HEK293 (cell line): ENCODE results near the gene PHF10.

Experiments used
- KLF16 ChIP-seq: fragments of 450-650 bp; formaldehyde crosslinking; IDR thresholded peaks from 2 replicates; pipeline ENCODE4 v1.5.1; 2017; ENCODE audit warnings: missing biosample characterization, missing genetic modification characterization
- PATZ1 ChIP-seq: fragments of 450-650 bp; formaldehyde crosslinking; IDR thresholded peaks from 2 replicates; pipeline ENCODE4 v1.5.1; 2016; ENCODE audit warnings: missing biosample characterization, missing genetic modification characterization
- RBAK ChIP-seq: fragments of 450-650 bp; formaldehyde crosslinking; IDR thresholded peaks from 2 replicates; pipeline ENCODE4 v1.5.1; 2016; ENCODE audit warnings: missing biosample characterization, missing genetic modification characterization
- SCRT1 ChIP-seq: fragments of 450-650 bp; formaldehyde crosslinking; IDR thresholded peaks from 2 replicates; pipeline ENCODE4 v1.5.1; 2016; ENCODE audit warnings: missing biosample characterization, missing genetic modification characterization, borderline replicate concordance
- ZBTB10 ChIP-seq: fragments of 450-650 bp; formaldehyde crosslinking; IDR thresholded peaks from 2 replicates; pipeline ENCODE4 v1.5.1; 2016; ENCODE audit warnings: missing biosample characterization, missing genetic modification characterization
- ZBTB48 ChIP-seq: fragments of 450-650 bp; formaldehyde crosslinking; IDR thresholded peaks from 2 replicates; pipeline ENCODE4 v1.5.1; 2016; ENCODE audit warnings: missing biosample characterization, missing genetic modification characterization
- ZBTB8A ChIP-seq: fragments of 450-650 bp; formaldehyde crosslinking; IDR thresholded peaks from 2 replicates; pipeline ENCODE4 v1.5.1; 2016; ENCODE audit warnings: missing biosample characterization, missing genetic modification characterization
- ZFP41 ChIP-seq: fragments of 450-650 bp; formaldehyde crosslinking; IDR thresholded peaks from 2 replicates; pipeline ENCODE4 v1.5.1; 2016; ENCODE audit warnings: missing biosample characterization, missing genetic modification characterization, borderline replicate concordance
- ZNF10 ChIP-seq: fragments of 450-650 bp; formaldehyde crosslinking; IDR thresholded peaks from 2 replicates; pipeline ENCODE4 v1.5.1; 2017; ENCODE audit warnings: missing biosample characterization, missing genetic modification characterization
- ZNF155 ChIP-seq: fragments of 450-650 bp; formaldehyde crosslinking; IDR thresholded peaks from 2 replicates; pipeline ENCODE4 v1.5.1; 2016; ENCODE audit warnings: missing biosample characterization, missing genetic modification characterization
- ZNF16 ChIP-seq: fragments of 450-650 bp; formaldehyde crosslinking; IDR thresholded peaks from 2 replicates; pipeline ENCODE4 v1.5.1; 2016; ENCODE audit warnings: low read depth, missing biosample characterization, missing genetic modification characterization
- ZNF174 ChIP-seq: fragments of 450-650 bp; formaldehyde crosslinking; IDR thresholded peaks from 2 replicates; pipeline ENCODE4 v1.5.0; 2017; ENCODE audit warnings: missing biosample characterization, mild to moderate bottlenecking, missing genetic modification characterization
- ZNF221 ChIP-seq: fragments of 450-650 bp; formaldehyde crosslinking; IDR thresholded peaks from 2 replicates; pipeline ENCODE4 v1.5.1; 2017; ENCODE audit warnings: missing biosample characterization, missing genetic modification characterization, borderline replicate concordance
- ZNF239 ChIP-seq: fragments of 450-650 bp; formaldehyde crosslinking; IDR thresholded peaks from 2 replicates; pipeline ENCODE4 v1.5.1; 2016; ENCODE audit warnings: missing biosample characterization, missing genetic modification characterization
- ZNF266 ChIP-seq: fragments of 450-650 bp; formaldehyde crosslinking; IDR thresholded peaks from 2 replicates; pipeline ENCODE4 v1.5.1; 2016; ENCODE audit warnings: missing biosample characterization, missing genetic modification characterization, low read depth
- ZNF274 ChIP-seq, 2 experiments: fragments of 200-500 bp in 1 of 2; fragments of 450-650 bp in 1 of 2; sonication (Bioruptor generic) in 1 of 2; formaldehyde crosslinking in 1 of 2; IDR thresholded peaks; 2 replicates each; pipeline versions ENCODE4 v1.5.1 to v1.6.1; 2014 to 2016; ENCODE audit warnings: borderline replicate concordance in 1 of 2, inconsistent platforms in 1 of 2, low read length in 1 of 2, missing biosample characterization in 1 of 2, missing genetic modification characterization in 1 of 2
- ZNF335 ChIP-seq: fragments of 450-650 bp; formaldehyde crosslinking; conservative IDR thresholded peaks from 2 replicates; pipeline ENCODE4 v1.5.1; 2016; ENCODE audit warnings: missing biosample characterization, missing genetic modification characterization
- ZNF354C ChIP-seq: fragments of 450-650 bp; formaldehyde crosslinking; IDR thresholded peaks from 2 replicates; pipeline ENCODE4 v1.5.1; 2016; ENCODE audit warnings: missing biosample characterization, missing genetic modification characterization, low read depth, borderline replicate concordance
- ZNF366 ChIP-seq: fragments of 450-650 bp; formaldehyde crosslinking; conservative IDR thresholded peaks from 2 replicates; pipeline ENCODE4 v1.5.1; 2016; ENCODE audit warnings: missing biosample characterization, missing genetic modification characterization
- ZNF416 ChIP-seq: fragments of 450-650 bp; formaldehyde crosslinking; IDR thresholded peaks from 2 replicates; pipeline ENCODE4 v1.5.1; 2016; ENCODE audit warnings: missing biosample characterization, missing genetic modification characterization
- ZNF423 ChIP-seq: fragments of 450-650 bp; formaldehyde crosslinking; IDR thresholded peaks from 2 replicates; pipeline ENCODE4 v1.5.1; 2016; ENCODE audit warnings: missing biosample characterization, missing genetic modification characterization
- ZNF530 ChIP-seq: fragments of 450-650 bp; formaldehyde crosslinking; IDR thresholded peaks from 2 replicates; pipeline ENCODE4 v1.5.1; 2016; ENCODE audit warnings: low read depth, missing biosample characterization, missing genetic modification characterization
- ZNF623 ChIP-seq: fragments of 450-650 bp; formaldehyde crosslinking; IDR thresholded peaks from 2 replicates; pipeline ENCODE4 v1.5.1; 2016; ENCODE audit warnings: missing biosample characterization, missing genetic modification characterization
- ZNF660 ChIP-seq: fragments of 450-650 bp; IDR thresholded peaks from 2 replicates; pipeline ENCODE4 v1.5.1; 2018; ENCODE audit warnings: missing biosample characterization, mild to moderate bottlenecking, missing genetic modification characterization
- ZNF670 ChIP-seq: fragments of 450-650 bp; formaldehyde crosslinking; IDR thresholded peaks from 2 replicates; pipeline ENCODE4 v1.5.1; 2016; ENCODE audit warnings: missing biosample characterization, missing genetic modification characterization, low read depth
- ZNF768 ChIP-seq: fragments of 450-650 bp; formaldehyde crosslinking; IDR thresholded peaks from 2 replicates; pipeline ENCODE4 v1.5.1; 2018; ENCODE audit warnings: missing biosample characterization, mild to moderate bottlenecking, missing genetic modification characterization
- ZNF830 ChIP-seq: fragments of 450-650 bp; IDR thresholded peaks from 2 replicates; pipeline ENCODE4 v1.5.0; 2018; ENCODE audit warnings: missing biosample characterization, missing genetic modification characterization, low read depth, mild to moderate bottlenecking, moderate library complexity
- ZNF843 ChIP-seq: fragments of 450-650 bp; formaldehyde crosslinking; IDR thresholded peaks from 2 replicates; pipeline ENCODE4 v1.5.1; 2016; ENCODE audit warnings: missing biosample characterization, missing genetic modification characterization
- TF ChIP-seq, protein P1 (sequence below): fragments of 450-650 bp; formaldehyde crosslinking; IDR thresholded peaks from 2 replicates; pipeline ENCODE4 v1.5.1; 2017; ENCODE audit warnings: missing biosample characterization, missing genetic modification characterization
- TF ChIP-seq, protein P2 (sequence below): fragments of 450-650 bp; formaldehyde crosslinking; IDR thresholded peaks from 2 replicates; pipeline ENCODE4 v1.5.1; 2017; ENCODE audit warnings: missing biosample characterization, missing genetic modification characterization

Gene PHF10

DNA sequence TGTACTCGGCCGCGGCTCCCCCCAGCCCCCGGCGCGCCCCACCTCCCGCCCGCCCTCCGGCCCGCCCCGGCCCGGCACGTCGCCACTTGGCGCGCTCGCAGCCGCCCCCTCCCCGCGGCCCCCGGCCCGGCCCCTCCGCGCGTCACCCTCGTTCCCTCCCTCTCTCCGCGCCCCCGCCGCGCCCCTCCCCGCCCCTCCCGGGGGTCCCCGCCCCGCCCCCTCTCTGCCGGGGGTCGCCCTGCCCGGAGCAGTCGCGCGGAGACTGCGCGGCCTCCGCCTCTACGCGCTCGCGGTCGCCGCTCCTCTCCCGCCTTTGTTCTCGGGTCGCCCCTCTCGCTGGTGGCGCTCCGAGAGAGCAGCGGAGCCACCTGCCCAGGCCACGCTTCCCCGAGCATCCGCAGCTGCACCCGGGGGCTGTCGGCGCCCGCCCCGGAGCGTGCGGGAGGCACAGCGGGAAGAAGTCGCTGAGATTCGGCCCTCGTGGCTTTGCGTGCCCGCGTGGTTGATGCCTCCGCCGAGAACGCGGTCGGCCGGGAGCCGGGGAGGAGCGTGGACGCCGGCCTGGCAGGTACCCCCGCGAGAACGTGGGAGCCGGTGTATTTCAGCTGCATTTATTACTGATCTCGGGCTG lies at the start of gene PHF10 (continued):
- TF ChIP-seq, protein P1, sequence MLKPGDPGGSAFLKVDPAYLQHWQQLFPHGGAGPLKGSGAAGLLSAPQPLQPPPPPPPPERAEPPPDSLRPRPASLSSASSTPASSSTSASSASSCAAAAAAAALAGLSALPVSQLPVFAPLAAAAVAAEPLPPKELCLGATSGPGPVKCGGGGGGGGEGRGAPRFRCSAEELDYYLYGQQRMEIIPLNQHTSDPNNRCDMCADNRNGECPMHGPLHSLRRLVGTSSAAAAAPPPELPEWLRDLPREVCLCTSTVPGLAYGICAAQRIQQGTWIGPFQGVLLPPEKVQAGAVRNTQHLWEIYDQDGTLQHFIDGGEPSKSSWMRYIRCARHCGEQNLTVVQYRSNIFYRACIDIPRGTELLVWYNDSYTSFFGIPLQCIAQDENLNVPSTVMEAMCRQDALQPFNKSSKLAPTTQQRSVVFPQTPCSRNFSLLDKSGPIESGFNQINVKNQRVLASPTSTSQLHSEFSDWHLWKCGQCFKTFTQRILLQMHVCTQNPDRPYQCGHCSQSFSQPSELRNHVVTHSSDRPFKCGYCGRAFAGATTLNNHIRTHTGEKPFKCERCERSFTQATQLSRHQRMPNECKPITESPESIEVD (tag by site-specific recombination), result no peak
- TF ChIP-seq RBAK (tag by site-specific recombination) (no peak), ZNF16 (tag by site-specific recombination) (no peak), ZNF830 (tag by site-specific recombination) (no peak), ZNF155 (tag by site-specific recombination) (no peak), ZNF623 (no peak), ZNF266 (tag by site-specific recombination) (no peak), ZNF274 (IDR thresholded peaks at IDR 0.05; ENCODE audit: low read length) (no peak), ZNF274 (tag by site-specific recombination; IDR thresholded peaks at IDR 0.05; ENCODE audit: borderline replicate concordance) (no peak), ZBTB10 (peak; percentile 38; the same call in 1 of the 2 replicates), ZNF239 (tag by site-specific recombination) (no peak), ZNF354C (no peak), ZBTB8A (tag by site-specific recombination) (peak; percentile 74), ZBTB48 (0 out of 2 replicates have a peak, but pooled peaks have one; percentile 10), ZNF843 (tag by site-specific recombination) (peak; percentile 34; the same call in 1 of the 2 replicates), KLF16 (tag by site-specific recombination) (no peak), ZFP41 (tag by site-specific recombination) (no peak), SCRT1 (tag by site-specific recombination) (no peak), ZNF221 (tag by site-specific recombination) (no peak), ZNF174 (no peak), ZNF768 (tag by site-specific recombination) (no peak), ZNF660 (tag by site-specific recombination) (no peak), PATZ1 (tag by site-specific recombination) (peak; percentile 66), ZNF423 (tag by site-specific recombination) (peak; percentile 65; the same call in 1 of the 2 replicates), ZNF416 (tag by site-specific recombination) (no peak), ZNF10 (tag by site-specific recombination) (no peak), ZNF670 (tag by site-specific recombination) (no peak), ZNF366 (no peak), ZNF335 (tag by site-specific recombination) (no peak), ZNF530 (tag by site-specific recombination) (no peak)
- TF ChIP-seq, protein P2, sequence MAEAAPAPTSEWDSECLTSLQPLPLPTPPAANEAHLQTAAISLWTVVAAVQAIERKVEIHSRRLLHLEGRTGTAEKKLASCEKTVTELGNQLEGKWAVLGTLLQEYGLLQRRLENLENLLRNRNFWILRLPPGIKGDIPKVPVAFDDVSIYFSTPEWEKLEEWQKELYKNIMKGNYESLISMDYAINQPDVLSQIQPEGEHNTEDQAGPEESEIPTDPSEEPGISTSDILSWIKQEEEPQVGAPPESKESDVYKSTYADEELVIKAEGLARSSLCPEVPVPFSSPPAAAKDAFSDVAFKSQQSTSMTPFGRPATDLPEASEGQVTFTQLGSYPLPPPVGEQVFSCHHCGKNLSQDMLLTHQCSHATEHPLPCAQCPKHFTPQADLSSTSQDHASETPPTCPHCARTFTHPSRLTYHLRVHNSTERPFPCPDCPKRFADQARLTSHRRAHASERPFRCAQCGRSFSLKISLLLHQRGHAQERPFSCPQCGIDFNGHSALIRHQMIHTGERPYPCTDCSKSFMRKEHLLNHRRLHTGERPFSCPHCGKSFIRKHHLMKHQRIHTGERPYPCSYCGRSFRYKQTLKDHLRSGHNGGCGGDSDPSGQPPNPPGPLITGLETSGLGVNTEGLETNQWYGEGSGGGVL, result peak; percentile 51; the same call in 1 of the 2 replicates
